Measurements from ENCODE around the gene MYO1E. TPM values are rescaled to one million over a fixed set of nuclear protein-coding genes. Genes with fewer than 3 reads are reported as not detected.

MYO1E gene
- total and polyA plus RNA-seq, 4 donors = 6.7 to 70.9 (median 21.6) TPM

- no peak for DNase-seq (ENCODE audit: low spot score)
- no peak overlapping the region for H3K4me3 ChIP-seq (ENCODE audit: low read depth in 1 of 3, low read length in 3 of 3)
- H3K9me3 ChIP-seq (ENCODE audit: control insufficient read depth in 4 of 4, low read length in 3 of 4) = no peaks in the 10 kb centered on the region
- no peak overlapping the region for H3K27ac ChIP-seq (ENCODE audit: low read depth in 1 of 2, low read length in 2 of 2)
- no peaks in the 10 kb centered on the region for H3K36me3 ChIP-seq (ENCODE audit: control insufficient read depth in 4 of 4, insufficient read depth in 3 of 4, low read depth in 1 of 4, low read length in 3 of 4)
- TF ChIP-seq, protein P1, sequence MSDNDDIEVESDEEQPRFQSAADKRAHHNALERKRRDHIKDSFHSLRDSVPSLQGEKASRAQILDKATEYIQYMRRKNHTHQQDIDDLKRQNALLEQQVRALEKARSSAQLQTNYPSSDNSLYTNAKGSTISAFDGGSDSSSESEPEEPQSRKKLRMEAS (IDR thresholded peaks at IDR 0.05) = no peak
- TF ChIP-seq FOXA2 (IDR thresholded peaks at IDR 0.05) = no peak
- no peak for TF ChIP-seq HNF4G (IDR thresholded peaks at IDR 0.05)
- TF ChIP-seq ATF3 (IDR thresholded peaks at IDR 0.05) = no peak
- no peak for TF ChIP-seq FOXA1 (IDR thresholded peaks at IDR 0.05)
- TF ChIP-seq GABPA (IDR thresholded peaks at IDR 0.05 in 1 of 2, conservative IDR thresholded peaks at IDR 0.05 in 1 of 2) = no peak
- no peak for TF ChIP-seq TAF1 (conservative IDR thresholded peaks at IDR 0.05)
- TF ChIP-seq YY1 (IDR thresholded peaks at IDR 0.05) = no peak
- TF ChIP-seq, protein P2, sequence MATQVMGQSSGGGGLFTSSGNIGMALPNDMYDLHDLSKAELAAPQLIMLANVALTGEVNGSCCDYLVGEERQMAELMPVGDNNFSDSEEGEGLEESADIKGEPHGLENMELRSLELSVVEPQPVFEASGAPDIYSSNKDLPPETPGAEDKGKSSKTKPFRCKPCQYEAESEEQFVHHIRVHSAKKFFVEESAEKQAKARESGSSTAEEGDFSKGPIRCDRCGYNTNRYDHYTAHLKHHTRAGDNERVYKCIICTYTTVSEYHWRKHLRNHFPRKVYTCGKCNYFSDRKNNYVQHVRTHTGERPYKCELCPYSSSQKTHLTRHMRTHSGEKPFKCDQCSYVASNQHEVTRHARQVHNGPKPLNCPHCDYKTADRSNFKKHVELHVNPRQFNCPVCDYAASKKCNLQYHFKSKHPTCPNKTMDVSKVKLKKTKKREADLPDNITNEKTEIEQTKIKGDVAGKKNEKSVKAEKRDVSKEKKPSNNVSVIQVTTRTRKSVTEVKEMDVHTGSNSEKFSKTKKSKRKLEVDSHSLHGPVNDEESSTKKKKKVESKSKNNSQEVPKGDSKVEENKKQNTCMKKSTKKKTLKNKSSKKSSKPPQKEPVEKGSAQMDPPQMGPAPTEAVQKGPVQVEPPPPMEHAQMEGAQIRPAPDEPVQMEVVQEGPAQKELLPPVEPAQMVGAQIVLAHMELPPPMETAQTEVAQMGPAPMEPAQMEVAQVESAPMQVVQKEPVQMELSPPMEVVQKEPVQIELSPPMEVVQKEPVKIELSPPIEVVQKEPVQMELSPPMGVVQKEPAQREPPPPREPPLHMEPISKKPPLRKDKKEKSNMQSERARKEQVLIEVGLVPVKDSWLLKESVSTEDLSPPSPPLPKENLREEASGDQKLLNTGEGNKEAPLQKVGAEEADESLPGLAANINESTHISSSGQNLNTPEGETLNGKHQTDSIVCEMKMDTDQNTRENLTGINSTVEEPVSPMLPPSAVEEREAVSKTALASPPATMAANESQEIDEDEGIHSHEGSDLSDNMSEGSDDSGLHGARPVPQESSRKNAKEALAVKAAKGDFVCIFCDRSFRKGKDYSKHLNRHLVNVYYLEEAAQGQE (IDR thresholded peaks at IDR 0.05) = no peak
- no peak for TF ChIP-seq NR2F2 (IDR thresholded peaks at IDR 0.05)
- 90% methylated on average over 3 of the region's 3 CpGs for WGBS
- H3K4me1 ChIP-seq (ENCODE audit: control insufficient read depth in 4 of 4, insufficient read depth in 4 of 4, low read length in 3 of 4) = peaks cover 2 to 21% (median 6%) of the 10 kb centered on the region in 4 donors
- H3K27me3 ChIP-seq (ENCODE audit: control insufficient read depth in 4 of 4, insufficient read depth in 4 of 4, low read length in 3 of 4) = no peaks in the 10 kb centered on the region
- H3K9ac ChIP-seq (ENCODE audit: low read depth in 1 of 2, low read length in 2 of 2) = no peak overlapping the region
These were observed 78.0 kb downstream of the MYO1E start for GRCh38 chr15:59294574-59295260.

- Histone ChIP-seq H3K4me3 (ENCODE audit: low read depth in 1 of 3, low read length in 3 of 3) (no peak overlapping the region), H3K36me3 (ENCODE audit: control insufficient read depth in 4 of 4, insufficient read depth in 3 of 4, low read depth in 1 of 4, low read length in 3 of 4) (no peaks in the 10 kb centered on the region), H3K4me1 (ENCODE audit: control insufficient read depth in 4 of 4, insufficient read depth in 4 of 4, low read length in 3 of 4) (peaks cover 0 to 21% (median 3%) of the 10 kb centered on the region in 4 donors), H3K9ac (ENCODE audit: low read depth in 1 of 2, low read length in 2 of 2) (no peak overlapping the region), H3K27ac (ENCODE audit: low read depth in 1 of 2, low read length in 2 of 2) (no peak overlapping the region), H3K9me3 (ENCODE audit: control insufficient read depth in 4 of 4, low read length in 3 of 4) (no peaks in the 10 kb centered on the region), H3K27me3 (ENCODE audit: control insufficient read depth in 4 of 4, insufficient read depth in 4 of 4, low read length in 3 of 4) (no peaks in the 10 kb centered on the region)
- no peak for DNase-seq (ENCODE audit: low spot score)
- WGBS = 91% methylated on average over 8 of the region's 8 CpGs
- TF ChIP-seq JUND (IDR thresholded peaks at IDR 0.05) = no peak
- TF ChIP-seq FOXA1 (IDR thresholded peaks at IDR 0.05) = no peak
- TF ChIP-seq, protein P3, sequence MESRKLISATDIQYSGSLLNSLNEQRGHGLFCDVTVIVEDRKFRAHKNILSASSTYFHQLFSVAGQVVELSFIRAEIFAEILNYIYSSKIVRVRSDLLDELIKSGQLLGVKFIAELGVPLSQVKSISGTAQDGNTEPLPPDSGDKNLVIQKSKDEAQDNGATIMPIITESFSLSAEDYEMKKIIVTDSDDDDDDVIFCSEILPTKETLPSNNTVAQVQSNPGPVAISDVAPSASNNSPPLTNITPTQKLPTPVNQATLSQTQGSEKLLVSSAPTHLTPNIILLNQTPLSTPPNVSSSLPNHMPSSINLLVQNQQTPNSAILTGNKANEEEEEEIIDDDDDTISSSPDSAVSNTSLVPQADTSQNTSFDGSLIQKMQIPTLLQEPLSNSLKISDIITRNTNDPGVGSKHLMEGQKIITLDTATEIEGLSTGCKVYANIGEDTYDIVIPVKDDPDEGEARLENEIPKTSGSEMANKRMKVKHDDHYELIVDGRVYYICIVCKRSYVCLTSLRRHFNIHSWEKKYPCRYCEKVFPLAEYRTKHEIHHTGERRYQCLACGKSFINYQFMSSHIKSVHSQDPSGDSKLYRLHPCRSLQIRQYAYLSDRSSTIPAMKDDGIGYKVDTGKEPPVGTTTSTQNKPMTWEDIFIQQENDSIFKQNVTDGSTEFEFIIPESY (IDR thresholded peaks at IDR 0.05) = no peak
- no peak for TF ChIP-seq RAD21 (IDR thresholded peaks at IDR 0.05)
- TF ChIP-seq EGR1 (IDR thresholded peaks at IDR 0.05; ENCODE audit: low read depth in 2 of 2) = no peak
- no peak for TF ChIP-seq FOXA2 (IDR thresholded peaks at IDR 0.05)
- no peak for TF ChIP-seq HNF4G (IDR thresholded peaks at IDR 0.05)
- TF ChIP-seq NR2F2 (IDR thresholded peaks at IDR 0.05) = no peak
- TF ChIP-seq GABPA (IDR thresholded peaks at IDR 0.05 in 1 of 2, conservative IDR thresholded peaks at IDR 0.05 in 1 of 2) = no peak
- no peak for TF ChIP-seq TAF1 (conservative IDR thresholded peaks at IDR 0.05)
These were observed 80.1 kb downstream of the MYO1E start for GRCh38 chr15:59292442-59293151.

All from liver (tissue), 9 donors.